Fibroblast of lung (primary cell): ENCODE data around the gene DPP6. TPM values are rescaled to one million over a fixed set of nuclear protein-coding genes. Genes with fewer than 3 reads are reported as not detected.
A peak's percentile ranks its signal among the peaks of the same experiment; 100 is the strongest.

Source experiments
- DNase-seq, 2 donors: peaks; one replicate each; pipeline versions ENCODE4 v3.0.0 to v3.0.0-alpha.2; 2010; ENCODE audit warnings: low read depth in 2 of 2
- H2AFZ ChIP-seq: 2 replicates; pipeline ENCODE4 v1.5.1; 2012; ENCODE audit warnings: low read length, control low read depth, inconsistent platforms
- H3K27ac ChIP-seq: 2 replicates; pipeline ENCODE4 v1.5.1; 2011; ENCODE audit warnings: low read length, control low read depth; ENCODE audit not compliant: insufficient read depth
- H3K27me3 ChIP-seq: 2 replicates; pipeline ENCODE4 v1.5.1; 2011; ENCODE audit warnings: mild to moderate bottlenecking, low read length; ENCODE audit not compliant: control insufficient read depth, insufficient read depth
- H3K36me3 ChIP-seq: 2 replicates; pipeline ENCODE4 v1.5.1; 2011; ENCODE audit warnings: low read length; ENCODE audit not compliant: control insufficient read depth, insufficient read depth
- H3K4me1 ChIP-seq: 2 replicates; pipeline ENCODE4 v1.5.1; 2011; ENCODE audit warnings: low read length; ENCODE audit not compliant: control insufficient read depth, insufficient read depth; ENCODE audit errors: extremely low read depth
- H3K4me2 ChIP-seq: 2 replicates; pipeline ENCODE4 v1.5.1; 2011; ENCODE audit warnings: low read length, control low read depth; ENCODE audit not compliant: insufficient read depth; ENCODE audit errors: extremely low read depth
- H3K4me3 ChIP-seq, 4 experiments: fragments of 200-600 bp in 1 of 4; sonication (generic) in 1 of 4; replicated peaks in 1 of 4; 2 replicates each; pipeline ENCODE4 v1.5.1; 2011 to 2016; ENCODE audit warnings: low read length in 4 of 4, low read depth in 3 of 4, mild to moderate bottlenecking in 3 of 4, control low read depth in 2 of 4, inconsistent platforms in 1 of 4, mixed read lengths in 1 of 4; ENCODE audit not compliant: insufficient read depth in 1 of 4; ENCODE audit errors: control extremely low read depth in 1 of 4
- H3K79me2 ChIP-seq: 2 replicates; pipeline ENCODE4 v1.5.1; 2012; ENCODE audit warnings: mild to moderate bottlenecking, low read length, inconsistent platforms; ENCODE audit not compliant: control insufficient read depth, insufficient read depth
- H3K9ac ChIP-seq: 2 replicates; pipeline ENCODE4 v1.5.1; 2011; ENCODE audit warnings: mild to moderate bottlenecking, low read length, control low read depth; ENCODE audit not compliant: insufficient read depth
- H3K9me3 ChIP-seq: 2 replicates; pipeline ENCODE4 v1.5.1; 2012; ENCODE audit warnings: low read depth, low read length; ENCODE audit not compliant: control insufficient read depth, insufficient read depth
- H4K20me1 ChIP-seq: 2 replicates; pipeline ENCODE4 v1.5.1; 2011; ENCODE audit warnings: low read length; ENCODE audit not compliant: control insufficient read depth, insufficient read depth; ENCODE audit errors: extremely low read depth
- CTCF ChIP-seq, 2 donors: IDR thresholded peaks in 1 of 2; conservative IDR thresholded peaks in 1 of 2; 1 replicate in 1 of 2; 2 replicates in 1 of 2; pipeline ENCODE4 v1.5.1; 2011 to 2012; ENCODE audit warnings: low read length in 2 of 2, control low read depth in 1 of 2, inconsistent platforms in 1 of 2, low read depth in 1 of 2, mild to moderate bottlenecking in 1 of 2
- EZH2 ChIP-seq: IDR thresholded peaks from 2 replicates; pipeline ENCODE4 v1.5.1; 2012; ENCODE audit warnings: low read length, control low read depth, mild to moderate bottlenecking; ENCODE audit errors: missing control alignments
- polyA plus RNA-seq, 2 donors: library from polyadenylated mRNA; depleted of rRNA in 1 of 2; stranded (reverse) in 1 of 2; unstranded in 1 of 2; fragments of >200 nt; gene quantifications; 2 replicates each; pipeline ENCODE4 v1.2.1, GENCODE V29; 2011 to 2012; ENCODE audit warnings: missing spikeins in 1 of 2
- total RNA-seq: library from RNA; depleted of rRNA; stranded (reverse); fragments of >200 nt; gene quantifications from 2 replicates; pipeline ENCODE4 v1.2.1, GENCODE V29; 2014

DPP6 gene
- total and polyA plus RNA-seq, 2 donors (not counting 1 experiment from before 2014, with no cell fraction given): not detected

- Histone ChIP-seq H3K9me3 (no peaks in the 10 kb centered on the region), H2AFZ (no peak overlapping the region), H3K27ac (no peak overlapping the region), H4K20me1 (no peaks in the 10 kb centered on the region), H3K9ac (no peak overlapping the region), H3K4me1 (no peaks in the 10 kb centered on the region), H3K27me3 (no peaks in the 10 kb centered on the region), H3K4me2 (no peak overlapping the region), H3K79me2 (no peaks in the 10 kb centered on the region), H3K36me3 (no peaks in the 10 kb centered on the region), H3K4me3 (no peak overlapping the region)
- TF ChIP-seq CTCF (conservative IDR thresholded peaks at IDR 0.05 in 1 of 2, IDR thresholded peaks at IDR 0.05 in 1 of 2; ENCODE audit: low read depth in 1 of 2, low read length in 2 of 2) (no peak), EZH2 (no peak)
- peak in 1 of 2 donors; percentile 50 for DNase-seq
Observed at GRCh38 chr7:154777489-154777888, 725.3 kb downstream of the DPP6 start.

GRCh38 chr7:154777908-154778307 lies 725.7 kb downstream of the DPP6 start:
- Histone ChIP-seq H4K20me1 (no peaks in the 10 kb centered on the region), H3K4me3 (no peak overlapping the region), H2AFZ (no peak overlapping the region), H3K4me1 (no peaks in the 10 kb centered on the region), H3K27ac (no peak overlapping the region), H3K9me3 (no peaks in the 10 kb centered on the region), H3K36me3 (no peaks in the 10 kb centered on the region), H3K27me3 (no peaks in the 10 kb centered on the region), H3K4me2 (no peak overlapping the region), H3K79me2 (no peaks in the 10 kb centered on the region), H3K9ac (no peak overlapping the region)
- no peak for DNase-seq
- TF ChIP-seq EZH2: no peak
- no peak for TF ChIP-seq CTCF (conservative IDR thresholded peaks at IDR 0.05 in 1 of 2, IDR thresholded peaks at IDR 0.05 in 1 of 2; ENCODE audit: low read depth in 1 of 2, low read length in 2 of 2)

GRCh38 chr7:154781369-154782303 lies 729.4 kb downstream of the DPP6 start:
- DNase-seq: no peak
- Histone ChIP-seq H3K36me3 (no peaks in the 10 kb centered on the region), H3K27ac (no peak overlapping the region), H3K4me3 (no peak overlapping the region), H3K4me1 (no peaks in the 10 kb centered on the region), H3K4me2 (no peak overlapping the region), H3K9me3 (no peaks in the 10 kb centered on the region), H2AFZ (no peak overlapping the region), H3K9ac (no peak overlapping the region), H4K20me1 (no peaks in the 10 kb centered on the region), H3K79me2 (no peaks in the 10 kb centered on the region), H3K27me3 (no peaks in the 10 kb centered on the region)
- TF ChIP-seq CTCF (conservative IDR thresholded peaks at IDR 0.05 in 1 of 2, IDR thresholded peaks at IDR 0.05 in 1 of 2; ENCODE audit: low read depth in 1 of 2, low read length in 2 of 2) (no peak), EZH2 (no peak)
